GM12878 (cell line): ENCODE measurements around the gene SLCO2A1. TPM values are rescaled to one million over a fixed set of nuclear protein-coding genes. Genes with fewer than 3 reads are reported as not detected.

Experiments
- ATAC-seq: fragments of 200-7000 bp; cut with Tn5 transposase; 3 replicates; pipeline ENCODE4 v1.9.1; 2020; ENCODE audit warnings: mild to moderate bottlenecking, moderate library complexity
- BruUV-seq: library from RNA; stranded (reverse); fragments of 400-500 nt; replicated peaks from 2 replicates; lab custom pipeline; 2021; lab: Mats Ljungman, UMichigan
- CTCF ChIA-PET: fragments of 300-600 bp; sonication (Branson Sonifier 250); formaldehyde crosslinking; extraction: SDS; loops from one replicate; lab custom pipeline; 2021; ENCODE audit warnings: inconsistent platforms; lab: Yijun Ruan, JAX
- POLR2A ChIA-PET: fragments of 350-600 bp; formaldehyde crosslinking; extraction: SDS; loops from one replicate; lab custom pipeline; 2021; ENCODE audit warnings: inconsistent platforms; lab: Charles Lee
- RAD21 ChIA-PET: fragments of 300-600 bp; sonication (Branson Sonifier 250); formaldehyde crosslinking; loops from one replicate; lab custom pipeline; 2023; ENCODE audit warnings: antibody characterized with exemption; ENCODE audit not compliant: unreplicated experiment; lab: Charles Lee
- SMC1A ChIA-PET: fragments of 300-600 bp; sonication (Branson Sonifier 250); formaldehyde crosslinking; loops from one replicate; lab custom pipeline; 2023; ENCODE audit not compliant: unreplicated experiment, uncharacterized antibody; lab: Charles Lee
- DNase-seq: peaks from one replicate; pipeline ENCODE4 v3.0.0-alpha.2; 2011; ENCODE audit warnings: low read depth, low spot score
- FAIRE-seq: peaks from 3 replicates; lab custom pipeline; 2011; peaks lifted over from hg19 to GRCh38; lab: Jason Lieb, UNC
- H2AFZ ChIP-seq: 2 replicates; pipeline ENCODE4 v1.6.0; 2011; ENCODE audit warnings: low read depth, low read length, control low read depth; ENCODE audit not compliant: control insufficient read depth
- H3K27ac ChIP-seq: 2 replicates; pipeline ENCODE4 v1.5.1; 2011; ENCODE audit warnings: control low read depth; ENCODE audit not compliant: control insufficient read depth, insufficient read depth
- H3K27me3 ChIP-seq, 2 experiments: replicated peaks in 1 of 2; 2 replicates each; pipeline versions ENCODE4 v1.6.0 to v1.6.1; 2011; ENCODE audit warnings: low read length in 1 of 2; ENCODE audit not compliant: control insufficient read depth in 2 of 2, insufficient read depth in 2 of 2
- H3K36me3 ChIP-seq, 2 experiments: 2 replicates each; pipeline ENCODE4 v1.5.1; 2011; ENCODE audit warnings: low read length in 1 of 2; ENCODE audit not compliant: control insufficient read depth in 2 of 2, insufficient read depth in 2 of 2
- H3K4me1 ChIP-seq: 2 replicates; pipeline ENCODE4 v1.6.1; 2011; ENCODE audit warnings: mild to moderate bottlenecking, low read length, moderate library complexity, mixed read lengths; ENCODE audit not compliant: control insufficient read depth, insufficient read depth
- H3K4me2 ChIP-seq: 2 replicates; pipeline ENCODE4 v1.6.0; 2011; ENCODE audit warnings: control low read depth; ENCODE audit not compliant: control insufficient read depth, insufficient read depth
- H3K4me3 ChIP-seq: fragments of 200-600 bp; sonication (generic); 2 replicates; pipeline ENCODE4 v1.5.1; 2016
- H3K79me2 ChIP-seq: 2 replicates; pipeline ENCODE4 v1.6.0; 2011; ENCODE audit warnings: low read length; ENCODE audit not compliant: control insufficient read depth, insufficient read depth
- H3K9ac ChIP-seq: 2 replicates; pipeline ENCODE4 v1.8.0; 2011; ENCODE audit warnings: low read length, control low read depth, mixed read lengths; ENCODE audit not compliant: control insufficient read depth, insufficient read depth
- H3K9me3 ChIP-seq: replicated peaks from 3 replicates; pipeline ENCODE4 v1.5.1; 2011; ENCODE audit warnings: mild to moderate bottlenecking, low read length; ENCODE audit not compliant: control insufficient read depth, insufficient read depth
- H4K20me1 ChIP-seq: 2 replicates; pipeline ENCODE4 v1.6.0; 2011; ENCODE audit not compliant: control insufficient read depth, insufficient read depth
- ASH2L ChIP-seq: fragments of 300-600, 200-600 bp; sonication (generic); IDR thresholded peaks from 2 replicates; pipeline ENCODE4 v1.6.1; 2017; ENCODE audit warnings: low read depth, mild to moderate bottlenecking, borderline replicate concordance
- JUND ChIP-seq: IDR thresholded peaks from 2 replicates; pipeline ENCODE4 v1.6.1; 2012; ENCODE audit warnings: low read depth, mild to moderate bottlenecking, low read length, improper control_type of control experiment, moderate library complexity
- KAT2A ChIP-seq: conservative IDR thresholded peaks from 2 replicates; pipeline ENCODE4 v1.6.1; 2011; ENCODE audit warnings: low read depth, low read length; ENCODE audit not compliant: control insufficient read depth
- NBN ChIP-seq: fragments of 450-650 bp; IDR thresholded peaks from 2 replicates; pipeline ENCODE4 v1.6.1; 2016
- PAX5 ChIP-seq: IDR thresholded peaks from 2 replicates; pipeline ENCODE4 v1.6.1; 2011; ENCODE audit warnings: low read depth, low read length, borderline replicate concordance
- PRDM15 ChIP-seq: fragments of 450-650 bp; formaldehyde crosslinking; IDR thresholded peaks from 2 replicates; pipeline ENCODE4 v1.4.0; 2020; ENCODE audit warnings: mild to moderate bottlenecking, moderate library complexity
- RBBP5 ChIP-seq: fragments of 200-600 bp; sonication (generic); conservative IDR thresholded peaks from 2 replicates; pipeline ENCODE4 v1.6.1; 2016
- WGBS: methylation state at CpG from one replicate; pipeline ENCODE4 v1.1.6; 2016; ENCODE audit warnings: low lambda C conversion rate; ENCODE audit not compliant: insufficient replicate concordance, insufficient coverage; ENCODE audit errors: missing lambda C conversion rate; 5-methylcytosine and 5-hydroxymethylcytosine counted together
- in situ Hi-C: fragments of 300-500 bp; cut with MboI; formaldehyde crosslinking; loops from 9 replicates; pipeline ENCODE4 v1.14.3; 2018; ENCODE audit warnings: mixed read lengths
- intact Hi-C: fragments of 100-400 bp; cut with micrococcal nuclease; formaldehyde crosslinking; loops from one replicate; pipeline ENCODE4 v1.14.2; 2022; ENCODE audit not compliant: unreplicated experiment
- polyA plus RNA-seq, 11 experiments: library from polyadenylated mRNA; depleted of rRNA in 4 of 11; unstranded in 6 of 11; stranded (reverse) in 5 of 11; fragments of >200 nt; fragmentation: Nextera tagmentation in 4 of 11; fragmentation: Illumina TruSeq in 1 of 11; extraction: Ambion mirVana in 4 of 11; extraction: Trizol in 1 of 11; gene quantifications; 1 replicate in 1 of 11; 2 replicates in 10 of 11; pipeline versions ENCODE4 v1.2.1 to v1.2.3, GENCODE V29; 2011 to 2016; ENCODE audit warnings: inconsistent platforms in 2 of 11, missing spikeins in 2 of 11, low read depth in 1 of 11
- total RNA-seq, 4 experiments: library from RNA; depleted of rRNA in 3 of 4; stranded (reverse); fragments of >200 nt in 3 of 4; fragmentation: Illumina TruSeq in 1 of 4; extraction: Trizol in 1 of 4; gene quantifications; 2 replicates each; pipeline versions ENCODE4 v1.2.1 to v1.2.3, GENCODE V29; 2013 to 2021
- TF ChIP-seq, protein P1 (sequence below): fragments of 450-650 bp; IDR thresholded peaks from 2 replicates; pipeline ENCODE4 v1.6.1; 2017; ENCODE audit warnings: antibody characterized with exemption, mild to moderate bottlenecking, moderate library complexity

SLCO2A1 gene
- total and polyA plus RNA-seq, 10 of the 15 experiments (the other 5 are each of a cell fraction or from before 2014, with no cell fraction given): 0.05 TPM; not detected in 9

GRCh38 chr3:134036291-134036690, 6.6 kb upstream of the SLCO2A1 start:
- no peak for FAIRE-seq
- in situ Hi-C loops: no loop called here
- CTCF ChIA-PET: no interaction called here

More at GRCh38 chr3:134036291-134036690, 6.6 kb upstream of the SLCO2A1 start:
- H3K9me3 ChIP-seq: no peaks in the 10 kb centered on the region
- TF ChIP-seq, protein P1, sequence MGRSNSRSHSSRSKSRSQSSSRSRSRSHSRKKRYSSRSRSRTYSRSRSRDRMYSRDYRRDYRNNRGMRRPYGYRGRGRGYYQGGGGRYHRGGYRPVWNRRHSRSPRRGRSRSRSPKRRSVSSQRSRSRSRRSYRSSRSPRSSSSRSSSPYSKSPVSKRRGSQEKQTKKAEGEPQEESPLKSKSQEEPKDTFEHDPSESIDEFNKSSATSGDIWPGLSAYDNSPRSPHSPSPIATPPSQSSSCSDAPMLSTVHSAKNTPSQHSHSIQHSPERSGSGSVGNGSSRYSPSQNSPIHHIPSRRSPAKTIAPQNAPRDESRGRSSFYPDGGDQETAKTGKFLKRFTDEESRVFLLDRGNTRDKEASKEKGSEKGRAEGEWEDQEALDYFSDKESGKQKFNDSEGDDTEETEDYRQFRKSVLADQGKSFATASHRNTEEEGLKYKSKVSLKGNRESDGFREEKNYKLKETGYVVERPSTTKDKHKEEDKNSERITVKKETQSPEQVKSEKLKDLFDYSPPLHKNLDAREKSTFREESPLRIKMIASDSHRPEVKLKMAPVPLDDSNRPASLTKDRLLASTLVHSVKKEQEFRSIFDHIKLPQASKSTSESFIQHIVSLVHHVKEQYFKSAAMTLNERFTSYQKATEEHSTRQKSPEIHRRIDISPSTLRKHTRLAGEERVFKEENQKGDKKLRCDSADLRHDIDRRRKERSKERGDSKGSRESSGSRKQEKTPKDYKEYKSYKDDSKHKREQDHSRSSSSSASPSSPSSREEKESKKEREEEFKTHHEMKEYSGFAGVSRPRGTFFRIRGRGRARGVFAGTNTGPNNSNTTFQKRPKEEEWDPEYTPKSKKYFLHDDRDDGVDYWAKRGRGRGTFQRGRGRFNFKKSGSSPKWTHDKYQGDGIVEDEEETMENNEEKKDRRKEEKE: no peak
- no peak for TF ChIP-seq ASH2L
- no peak for TF ChIP-seq PAX5
- no peak for TF ChIP-seq KAT2A
- no peak for TF ChIP-seq PRDM15
- TF ChIP-seq NBN: no peak
- no peak for TF ChIP-seq RBBP5
- TF ChIP-seq JUND: no peak
- WGBS: 22% methylated on average over 5 of the region's 5 CpGs
- H3K79me2 ChIP-seq: no peaks in the 10 kb centered on the region
- H3K9ac ChIP-seq: no peak overlapping the region
- H4K20me1 ChIP-seq: no peaks in the 10 kb centered on the region
- H3K36me3 ChIP-seq: no peaks in the 10 kb centered on the region
- no peak for ATAC-seq
- intact Hi-C loops: no loop called here
- H2AFZ ChIP-seq: no peak overlapping the region
- H3K4me3 ChIP-seq: no peak overlapping the region
- ChIA-PET POLR2A (no interaction called here), SMC1A (no interaction called here), RAD21 (no interaction called here)
- no peak for DNase-seq
- H3K27me3 ChIP-seq: peaks cover 0 to 2% of the 10 kb centered on the region in 2 experiments; a peak in 2 of 4 replicates
- no peak overlapping the region for H3K27ac ChIP-seq
- no TSS peak for BruUV-seq
- H3K4me2 ChIP-seq: no peak overlapping the region
- no peaks in the 10 kb centered on the region for H3K4me1 ChIP-seq
